GM19099 (cell line): ENCODE measurements around the gene TACSTD2.

ENCODE experiments used
- POLR2A ChIP-seq: IDR thresholded peaks from 3 replicates; pipeline ENCODE4 v1.6.1; 2011; ENCODE audit warnings: low read depth; ENCODE audit not compliant: insufficient read length; ENCODE audit errors: extremely low read depth

TACSTD2 gene

GRCh38 chr1:58572690-58573089 is 4.4 kb downstream of the TACSTD2 start:
- no peak for TF ChIP-seq POLR2A

DNA sequence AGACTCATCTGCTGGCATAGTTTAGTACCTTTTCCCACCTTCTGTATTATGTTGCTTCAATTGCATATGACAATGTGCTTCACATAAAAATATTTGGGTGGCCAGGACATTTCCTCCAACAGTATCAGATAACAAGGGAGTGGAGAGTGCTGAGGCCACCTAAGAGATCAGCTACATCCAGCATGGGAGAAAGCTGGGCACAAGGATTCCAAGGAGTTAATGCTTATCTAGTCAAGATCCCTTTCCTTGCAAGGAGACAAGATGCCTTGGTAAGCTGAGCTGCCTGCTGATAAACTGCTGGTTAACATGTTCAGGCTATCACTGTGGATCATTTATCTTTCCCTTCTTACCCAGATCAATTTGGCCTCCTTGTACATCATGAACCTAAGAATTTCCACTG is 5.4 kb downstream of the TACSTD2 start:
- no peak for TF ChIP-seq POLR2A

GRCh38 chr1:58570817-58571216 is 6.2 kb downstream of the TACSTD2 start:
- TF ChIP-seq POLR2A: no peak

- no peak for TF ChIP-seq POLR2A
Observed at GRCh38 chr1:58570094-58570493, 7.0 kb downstream of the TACSTD2 start.

GRCh38 chr1:58568911-58569310 is 8.1 kb downstream of the TACSTD2 start:
- no peak for TF ChIP-seq POLR2A

DNA sequence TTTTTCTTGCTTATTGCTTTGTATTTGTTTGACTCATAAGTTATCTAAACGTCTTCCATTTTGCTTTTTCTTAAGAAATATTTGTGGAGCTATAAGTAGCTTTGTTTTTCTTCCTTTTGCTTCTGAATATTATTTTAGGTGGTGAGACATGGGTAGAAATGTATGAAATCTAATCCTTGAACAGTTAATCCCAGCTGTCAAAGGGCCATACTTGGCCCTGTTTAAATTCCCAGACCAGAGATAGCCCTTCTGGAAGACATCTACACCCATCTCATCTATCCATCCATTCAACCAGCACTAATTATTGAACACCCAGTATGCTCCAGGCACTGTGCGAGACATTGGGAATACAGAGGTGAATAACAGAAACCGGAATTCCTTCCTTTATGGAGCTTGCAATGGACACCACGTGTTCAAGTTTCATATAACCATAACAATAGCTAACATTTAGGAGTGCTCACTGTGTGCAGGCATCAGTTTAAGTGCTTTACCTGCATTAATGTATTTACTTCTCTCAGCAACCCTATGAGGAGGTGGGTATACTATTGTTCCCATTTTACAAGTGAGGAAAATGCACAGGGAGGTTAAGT is 8.7 kb downstream of the TACSTD2 start:
- no peak for TF ChIP-seq POLR2A

DNA sequence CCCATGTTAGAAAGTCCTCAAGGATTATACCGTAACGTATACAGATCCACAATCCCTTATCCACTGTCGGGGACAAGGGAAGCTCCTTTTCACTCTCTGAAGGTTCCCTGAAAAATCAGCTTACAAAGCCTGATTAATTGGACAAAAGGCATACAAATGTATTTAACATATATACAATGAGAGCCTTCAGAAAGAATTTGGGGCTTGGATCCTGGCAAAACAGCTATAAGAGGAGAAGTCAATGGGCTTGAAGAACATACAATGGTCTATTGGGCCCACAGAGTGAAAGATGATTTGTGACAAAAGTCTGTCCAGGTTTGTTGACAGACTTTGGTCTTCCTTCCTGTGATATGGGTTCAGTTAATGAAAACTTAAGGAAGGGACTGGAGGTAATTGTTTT is 10.7 kb downstream of the TACSTD2 start:
- no peak for TF ChIP-seq POLR2A

GRCh38 chr1:58561633-58562032 is 15.4 kb downstream of the TACSTD2 start:
- no peak for TF ChIP-seq POLR2A

DNA sequence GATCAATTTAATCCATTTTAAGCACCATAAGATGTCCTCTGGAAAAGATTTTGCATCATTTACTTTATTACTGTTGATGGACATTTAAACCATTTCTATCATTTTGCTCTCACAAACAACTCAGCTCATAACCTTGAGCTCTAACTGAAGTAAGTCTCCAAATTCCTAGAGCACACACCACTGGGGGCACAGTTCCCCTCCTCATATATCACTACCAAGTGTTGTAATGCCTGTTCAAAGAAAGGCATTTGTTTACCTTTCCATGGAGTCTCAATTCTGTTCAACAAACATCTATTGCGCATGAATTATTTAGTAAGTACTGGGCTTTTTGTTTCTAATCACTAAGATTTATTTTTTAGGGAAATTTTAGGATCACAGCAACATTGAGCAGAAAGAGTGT is 21.7 kb downstream of the TACSTD2 start:
- TF ChIP-seq POLR2A: no peak

DNA sequence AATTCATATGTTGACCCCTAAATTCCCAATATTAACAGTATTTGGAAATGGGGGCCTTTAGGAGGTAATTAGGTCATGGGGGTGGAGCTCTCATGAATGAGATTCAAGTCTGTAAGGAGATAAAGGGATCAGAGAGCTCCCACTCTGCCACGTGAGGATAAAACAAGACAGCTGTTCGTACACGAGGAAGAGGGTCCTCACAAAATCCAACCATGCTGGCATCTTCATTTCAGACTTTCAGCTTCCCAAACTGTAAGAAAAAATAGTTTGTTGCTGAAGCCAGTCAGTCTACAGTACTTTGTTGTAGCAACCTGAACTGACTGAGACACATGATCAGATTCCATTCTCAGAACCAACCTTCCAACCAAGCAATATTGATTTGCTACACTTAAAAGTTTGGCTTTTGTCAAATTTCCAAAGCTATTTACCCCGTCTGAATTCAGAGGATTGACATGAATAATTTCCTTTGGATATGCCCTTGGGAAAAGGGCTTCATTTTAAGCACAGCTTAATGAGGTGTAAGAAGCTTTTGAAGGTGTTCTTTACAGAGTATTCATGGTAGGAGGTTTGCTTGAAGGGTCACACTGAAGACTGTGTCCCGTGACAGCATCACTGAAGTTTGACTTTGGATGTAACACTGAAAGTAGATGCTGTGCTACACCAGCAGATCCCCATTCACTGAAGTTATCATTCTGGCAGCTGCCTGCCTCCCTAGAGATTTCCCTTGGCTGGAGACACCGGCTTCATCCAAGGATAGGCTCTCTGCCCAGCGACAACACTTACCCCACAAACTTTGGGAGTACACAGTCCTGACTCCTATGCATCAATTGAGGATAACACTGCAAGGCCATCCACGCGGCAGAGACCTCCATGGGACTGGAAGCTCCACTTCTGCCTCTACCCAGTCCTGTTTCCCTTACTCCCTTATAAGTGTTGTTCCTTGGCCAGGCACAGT is 25.6 kb downstream of the TACSTD2 start:
- no peak for TF ChIP-seq POLR2A

DNA sequence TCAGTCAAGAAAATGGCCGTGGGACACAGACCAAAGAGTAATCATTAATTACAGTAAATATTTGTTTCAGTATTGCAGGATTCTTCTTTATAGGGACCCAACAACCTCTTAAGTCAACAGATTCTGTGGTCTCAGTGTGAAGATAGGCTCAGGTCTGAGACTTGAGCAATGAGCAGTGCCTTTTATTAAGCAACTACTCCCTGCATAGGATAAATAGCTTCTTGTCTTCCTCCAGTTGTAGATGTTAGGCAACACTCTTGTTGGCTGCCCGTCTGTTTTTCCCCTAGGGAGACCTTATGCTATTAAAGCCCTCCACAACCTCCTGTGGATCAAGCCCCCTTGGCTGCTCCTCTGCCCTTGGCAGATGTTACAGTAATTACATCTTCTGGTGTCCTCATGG is 28.7 kb downstream of the TACSTD2 start:
- TF ChIP-seq POLR2A: no peak

- peak; percentile 89 for TF ChIP-seq POLR2A
Observed at GRCh38 chr1:58546520-58547308, 30.3 kb downstream of the TACSTD2 start, which contains the start of gene OMA1. OMA1 (minus strand) TSS chr1:58546726; CDS start chr1:58539294, 7,432 bp downstream.

- TF ChIP-seq POLR2A: no peak
Observed at GRCh38 chr1:58545591-58546519, 31.2 kb downstream of the TACSTD2 start.

- TF ChIP-seq POLR2A: no peak
Observed at GRCh38 chr1:58543260-58543659, 33.8 kb downstream of the TACSTD2 start.
